HepG2 (cell line): Measurements from ENCODE around the gene RAB36. TPM values are rescaled to one million over a fixed set of nuclear protein-coding genes. Genes with fewer than 3 reads are reported as not detected.

ENCODE experiments used
- ATAC-seq: fragments of 200-7000 bp; cut with Tn5 transposase; 3 replicates; pipeline ENCODE4 v1.9.1; 2020; ENCODE audit warnings: mild to moderate bottlenecking, moderate library complexity
- BruUV-seq: library from RNA; stranded (reverse); fragments of 400-500 nt; replicated peaks from 2 replicates; lab custom pipeline; 2021; lab: Mats Ljungman, UMichigan
- CTCF ChIA-PET: fragments of 300-600 bp; formaldehyde crosslinking; extraction: SDS; loops from one replicate; lab custom pipeline; 2021; ENCODE audit warnings: low total read pairs, inconsistent platforms, low intra/inter-chr PET ratio; lab: Yijun Ruan, JAX
- POLR2A ChIA-PET: fragments of 350-600 bp; sonication (Branson Sonifier 250); formaldehyde crosslinking; loops from one replicate; lab custom pipeline; 2020; ENCODE audit warnings: antibody characterized with exemption, inconsistent platforms; lab: Yijun Ruan, JAX
- DNase-seq: peaks from one replicate; pipeline ENCODE4 v3.0.0-alpha.2; 2015; ENCODE audit warnings: low spot score
- FAIRE-seq: peaks from 3 replicates; lab custom pipeline; 2011; peaks lifted over from hg19 to GRCh38; lab: Jason Lieb, UNC
- H2AFZ ChIP-seq: one replicate; pipeline ENCODE4 v1.6.1; 2011; ENCODE audit warnings: low read length, inconsistent platforms
- H3K27ac ChIP-seq: fragments of 300-600 bp; 3 replicates; pipeline ENCODE4 v1.8.0; 2011; ENCODE audit warnings: mixed run types, mild to moderate bottlenecking, mixed read lengths, low read length, inconsistent platforms; ENCODE audit not compliant: insufficient read depth; ENCODE audit errors: extremely low read length
- H3K27me3 ChIP-seq, 2 experiments: fragments of 200-600 bp in 1 of 2; 2 replicates in 1 of 2; 3 replicates in 1 of 2; pipeline versions ENCODE4 v1.6.0 to v1.8.0; 2011; ENCODE audit warnings: low read length in 2 of 2, mild to moderate bottlenecking in 2 of 2, moderate library complexity in 2 of 2, inconsistent platforms in 1 of 2; ENCODE audit not compliant: insufficient read depth in 2 of 2, control insufficient read depth in 1 of 2
- H3K36me3 ChIP-seq, 2 experiments: fragments of 200-600 bp in 1 of 2; replicated peaks in 1 of 2; 2 replicates in 1 of 2; 3 replicates in 1 of 2; pipeline versions ENCODE4 v1.5.1 to v1.8.0; 2011; ENCODE audit warnings: low read length in 2 of 2, inconsistent platforms in 1 of 2; ENCODE audit not compliant: insufficient read depth in 2 of 2, control insufficient read depth in 1 of 2
- H3K4me1 ChIP-seq: 2 replicates; pipeline ENCODE4 v1.5.1; 2012; ENCODE audit warnings: low read length, inconsistent platforms; ENCODE audit not compliant: insufficient read depth
- H3K4me2 ChIP-seq: 2 replicates; pipeline ENCODE4 v1.6.0; 2011; ENCODE audit warnings: low read depth, low read length, inconsistent platforms
- H3K4me3 ChIP-seq, 3 experiments: fragments of 200-600 bp in 1 of 3; sonication (generic), shearing (Covaris generic) in 1 of 3; replicated peaks in 1 of 3; 2 replicates each; pipeline ENCODE4 v1.5.1; 2011 to 2016; ENCODE audit warnings: low read length in 3 of 3, inconsistent platforms in 2 of 3, low read depth in 2 of 3, mild to moderate bottlenecking in 2 of 3, control low read depth in 1 of 3, mixed read lengths in 1 of 3; ENCODE audit not compliant: insufficient read depth in 1 of 3
- H3K79me2 ChIP-seq: one replicate; pipeline ENCODE4 v1.6.1; 2011; ENCODE audit warnings: low read length, inconsistent platforms; ENCODE audit not compliant: insufficient read depth
- H3K9ac ChIP-seq: 2 replicates; pipeline ENCODE4 v1.6.0; 2011; ENCODE audit warnings: mild to moderate bottlenecking, low read depth, low read length, inconsistent platforms; ENCODE audit not compliant: insufficient read depth
- H3K9me3 ChIP-seq: 2 replicates; pipeline ENCODE4 v1.5.1; 2012; ENCODE audit warnings: mild to moderate bottlenecking, low read length
- H4K20me1 ChIP-seq: 2 replicates; pipeline ENCODE4 v1.6.0; 2011; ENCODE audit warnings: inconsistent platforms, mild to moderate bottlenecking, low read length, moderate library complexity; ENCODE audit not compliant: insufficient read depth
- BCL3 ChIP-seq: sonication (generic); formaldehyde crosslinking; IDR thresholded peaks from 2 replicates; pipeline ENCODE4 v1.5.1; 2020; ENCODE audit warnings: mild to moderate bottlenecking, missing genetic modification reagents, moderate library complexity
- ELF4 ChIP-seq: sonication (generic); formaldehyde crosslinking; IDR thresholded peaks from 2 replicates; pipeline ENCODE4 v1.5.0; 2020; ENCODE audit warnings: missing genetic modification reagents, mild to moderate bottlenecking, moderate library complexity, borderline replicate concordance
- FOXA3 ChIP-seq: IDR thresholded peaks from 2 replicates; pipeline ENCODE4 v1.6.1; 2016; ENCODE audit warnings: missing genetic modification reagents, missing compliant biosample characterization
- RCOR2 ChIP-seq: IDR thresholded peaks from 2 replicates; pipeline ENCODE4 v1.6.1; 2016; ENCODE audit warnings: missing biosample characterization, missing genetic modification reagents
- TFDP2 ChIP-seq: sonication (generic); formaldehyde crosslinking; IDR thresholded peaks from 2 replicates; pipeline ENCODE4 v1.4.0; 2020; ENCODE audit warnings: missing genetic modification reagents
- ZFY ChIP-seq: sonication (generic); formaldehyde crosslinking; IDR thresholded peaks from 2 replicates; pipeline ENCODE4 v1.4.0; 2020; ENCODE audit warnings: missing genetic modification reagents
- ZNF333 ChIP-seq: sonication (generic); formaldehyde crosslinking; IDR thresholded peaks from 2 replicates; pipeline ENCODE4 v1.4.0; 2020; ENCODE audit warnings: mild to moderate bottlenecking, missing genetic modification reagents, borderline replicate concordance
- ZNF512B ChIP-seq: sonication (generic); formaldehyde crosslinking; IDR thresholded peaks from 2 replicates; pipeline ENCODE4 v1.5.1; 2020; ENCODE audit warnings: missing genetic modification reagents, mild to moderate bottlenecking, borderline replicate concordance
- ZNF530 ChIP-seq: sonication (generic); formaldehyde crosslinking; IDR thresholded peaks from 2 replicates; pipeline ENCODE4 v1.5.0; 2020; ENCODE audit warnings: low read depth, mild to moderate bottlenecking, missing genetic modification reagents
- ZNF691 ChIP-seq: sonication (generic); formaldehyde crosslinking; IDR thresholded peaks from 2 replicates; pipeline ENCODE4 v1.4.0; 2020; ENCODE audit warnings: missing genetic modification reagents, low read depth, mild to moderate bottlenecking, borderline replicate concordance
- ZNF816 ChIP-seq: sonication (generic); formaldehyde crosslinking; IDR thresholded peaks from 2 replicates; pipeline ENCODE4 v1.8.0; 2022; ENCODE audit warnings: missing genetic modification reagents, mild to moderate bottlenecking, borderline replicate concordance
- WGBS: methylation state at CpG from one replicate; pipeline ENCODE4 v1.1.6; 2017; ENCODE audit warnings: low lambda C conversion rate; 5-methylcytosine and 5-hydroxymethylcytosine counted together
- in situ Hi-C: cut with HindIII; loops from 2 replicates; pipeline ENCODE4 v1.10.0; 2017; ENCODE audit warnings: low pct_unique_long_range_greater_than_20kb; ENCODE audit not compliant: extremely low pct_ligation_motif_present
- intact Hi-C: fragments of 100-400 bp; cut with micrococcal nuclease; formaldehyde crosslinking; loops from one replicate; pipeline ENCODE4 v1.10.0; 2022; ENCODE audit not compliant: unreplicated experiment
- polyA plus RNA-seq, 8 experiments: library from polyadenylated mRNA; depleted of rRNA in 3 of 8; stranded (reverse) in 7 of 8; unstranded in 1 of 8; fragments of >200 nt; fragmentation: Illumina TruSeq in 4 of 8; extraction: Trizol in 4 of 8; gene quantifications; 2 replicates each; pipeline versions ENCODE4 v1.2.1 to v1.2.3, GENCODE V29; 2011 to 2016; ENCODE audit warnings: low read depth in 4 of 8, missing spikeins in 1 of 8, mixed read lengths in 1 of 8; ENCODE audit not compliant: insufficient read depth in 1 of 8
- total RNA-seq, 5 experiments: library from RNA; depleted of rRNA; stranded (reverse); fragments of >200 nt; fragmentation: Illumina TruSeq; extraction: Trizol; gene quantifications; 2 replicates each; pipeline ENCODE4 v1.2.3, GENCODE V29; 2016; ENCODE audit warnings: low read depth in 1 of 5

RAB36 gene
- total and polyA plus RNA-seq, 2 of the 13 experiments (the other 11 are each of a cell fraction or from before 2014, with no cell fraction given), result 0.24 to 0.86 TPM

- peaks cover 5% of the 10 kb centered on the region; the same call in 1 of the 2 replicates for H3K4me1 ChIP-seq
- in situ Hi-C loops (no loop called here), intact Hi-C loops (no loop called here)
- H3K4me2 ChIP-seq, result no peak overlapping the region
- H3K9ac ChIP-seq, result no peak overlapping the region
- H3K36me3 ChIP-seq, result no peaks in the 10 kb centered on the region
- 28% methylated on average over 2 of the region's 3 CpGs for WGBS
- no peak overlapping the region for H2AFZ ChIP-seq
- H3K79me2 ChIP-seq, result no peaks in the 10 kb centered on the region
- H3K9me3 ChIP-seq, result no peaks in the 10 kb centered on the region
- H4K20me1 ChIP-seq, result no peaks in the 10 kb centered on the region
- FAIRE-seq (no peak), ATAC-seq (no peak), DNase-seq (no peak)
- TF ChIP-seq TFDP2, result no peak
- TF ChIP-seq ZFY (CRISPR knock-in tag), result no peak
- TF ChIP-seq ZNF691 (CRISPR knock-in tag), result no peak
- no peak for TF ChIP-seq ZNF816
- no peak for TF ChIP-seq FOXA3 (CRISPR knock-in tag)
- no peak for TF ChIP-seq ZNF333
- ChIA-PET CTCF (interaction anchor here (6.5 kb wide), 1 partner anchor 171 kb away, joined by 299 read pairs; no protein-coding TSS in a partner anchor), POLR2A (no interaction called here)
- H3K4me3 ChIP-seq, result no peak overlapping the region
- no peaks in the 10 kb centered on the region; a peak in 1 of 5 replicates for H3K27me3 ChIP-seq
- BruUV-seq, result no TSS peak
- H3K27ac ChIP-seq, result no peak overlapping the region
These were observed 14.6 kb upstream of the RAB36 start for GRCh38 chr22:23130697-23131096.

- Histone ChIP-seq H3K4me1 (peaks cover 5% of the 10 kb centered on the region; the same call in 1 of the 2 replicates), H3K79me2 (no peaks in the 10 kb centered on the region), H4K20me1 (no peaks in the 10 kb centered on the region), H3K27me3 (no peaks in the 10 kb centered on the region; a peak in 1 of 5 replicates), H3K36me3 (no peaks in the 10 kb centered on the region), H2AFZ (no peak overlapping the region), H3K27ac (no peak overlapping the region), H3K4me3 (no peak overlapping the region), H3K4me2 (no peak overlapping the region), H3K9me3 (no peaks in the 10 kb centered on the region), H3K9ac (no peak overlapping the region)
- intact Hi-C loops (no loop called here), in situ Hi-C loops (no loop called here)
- ATAC-seq (no peak), FAIRE-seq (no peak), DNase-seq (no peak)
- ChIA-PET POLR2A (interaction anchor here (0.9 kb wide), 1 partner anchor 10 kb away, joined by 3 read pairs; the partner anchor contains the start of gene RSPH14), CTCF (interaction anchor here (6.5 kb wide), 1 partner anchor 172 kb away, joined by 299 read pairs; no protein-coding TSS in a partner anchor)
- BruUV-seq, result no TSS peak
- WGBS, result 21% methylated on average over 3 of the region's 6 CpGs
- TF ChIP-seq RCOR2 (CRISPR knock-in tag), result no peak
- no peak for TF ChIP-seq BCL3
- TF ChIP-seq ZNF512B (CRISPR knock-in tag), result no peak
- TF ChIP-seq ZNF530 (CRISPR knock-in tag), result no peak
- TF ChIP-seq ELF4 (CRISPR knock-in tag), result no peak
These were observed 13.3 kb upstream of the RAB36 start for GRCh38 chr22:23131931-23132330.
